ENCODE data around the gene NEURL3.

DNA sequence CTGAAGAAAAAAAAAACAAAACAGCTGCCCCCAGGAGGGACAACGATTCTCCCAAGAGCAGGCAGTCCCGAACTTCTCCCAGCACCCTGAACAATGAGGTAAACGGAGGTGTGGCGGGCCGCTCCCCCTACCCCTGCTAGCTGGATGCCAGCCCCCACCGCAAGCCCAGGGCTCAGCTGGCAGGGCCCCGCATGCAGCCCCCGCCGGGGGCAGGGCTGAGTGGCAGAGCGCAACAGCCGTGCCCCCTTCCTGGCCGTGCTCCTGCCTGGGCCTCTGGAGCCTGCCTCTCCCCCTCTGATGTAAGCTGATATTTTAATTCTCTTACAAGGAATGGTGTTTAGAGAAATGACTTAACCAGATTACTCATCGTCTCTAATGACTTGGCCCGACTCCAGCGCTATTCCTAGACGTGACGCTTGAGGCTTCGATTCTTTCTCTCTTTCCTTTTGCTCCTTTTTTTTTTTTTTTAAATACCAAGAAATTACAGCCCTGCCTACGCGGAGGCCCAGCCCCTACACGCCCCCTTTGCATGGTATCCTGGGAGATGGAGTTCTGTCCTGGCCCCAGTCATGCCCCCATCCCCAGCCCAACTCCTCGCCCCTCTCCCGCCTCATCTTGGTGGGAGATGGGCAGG, 26.8 kb upstream of the NEURL3 start:
- TF ChIP-seq, protein P1, sequence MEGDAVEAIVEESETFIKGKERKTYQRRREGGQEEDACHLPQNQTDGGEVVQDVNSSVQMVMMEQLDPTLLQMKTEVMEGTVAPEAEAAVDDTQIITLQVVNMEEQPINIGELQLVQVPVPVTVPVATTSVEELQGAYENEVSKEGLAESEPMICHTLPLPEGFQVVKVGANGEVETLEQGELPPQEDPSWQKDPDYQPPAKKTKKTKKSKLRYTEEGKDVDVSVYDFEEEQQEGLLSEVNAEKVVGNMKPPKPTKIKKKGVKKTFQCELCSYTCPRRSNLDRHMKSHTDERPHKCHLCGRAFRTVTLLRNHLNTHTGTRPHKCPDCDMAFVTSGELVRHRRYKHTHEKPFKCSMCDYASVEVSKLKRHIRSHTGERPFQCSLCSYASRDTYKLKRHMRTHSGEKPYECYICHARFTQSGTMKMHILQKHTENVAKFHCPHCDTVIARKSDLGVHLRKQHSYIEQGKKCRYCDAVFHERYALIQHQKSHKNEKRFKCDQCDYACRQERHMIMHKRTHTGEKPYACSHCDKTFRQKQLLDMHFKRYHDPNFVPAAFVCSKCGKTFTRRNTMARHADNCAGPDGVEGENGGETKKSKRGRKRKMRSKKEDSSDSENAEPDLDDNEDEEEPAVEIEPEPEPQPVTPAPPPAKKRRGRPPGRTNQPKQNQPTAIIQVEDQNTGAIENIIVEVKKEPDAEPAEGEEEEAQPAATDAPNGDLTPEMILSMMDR (IDR thresholded peaks at IDR 0.05): no peak
- no peak for TF ChIP-seq EZH2phosphoT487 (IDR thresholded peaks at IDR 0.05)
- TF ChIP-seq EZH2 (IDR thresholded peaks at IDR 0.05): no peak
